Measurements from ENCODE around the gene CHMP5.
A peak's percentile ranks its signal among the peaks of the same experiment; 100 is the strongest.

Gene CHMP5

GRCh38 chr9:33306037-33306436 is 41.2 kb downstream of the CHMP5 start:
- Histone ChIP-seq H3K79me2 (ENCODE audit: control insufficient read depth, insufficient read depth, low read length, poor library complexity) (no peaks in the 10 kb centered on the region), H3K18ac (ENCODE audit: low read length) (no peak overlapping the region), H3K27me3 (ENCODE audit: insufficient read depth, low read length) (no peaks in the 10 kb centered on the region), H3K79me1 (ENCODE audit: low read length) (no peaks in the 10 kb centered on the region), H3K9me3 (ENCODE audit: insufficient read depth, low read depth, low read length) (no peaks in the 10 kb centered on the region), H3K36me3 (ENCODE audit: control insufficient read depth in 1 of 2, insufficient read depth in 2 of 2, low read length in 2 of 2) (peaks cover 26 to 55% of the 10 kb centered on the region in 2 experiments), H4K12ac (ENCODE audit: low read depth, low read length) (no peak overlapping the region), H3K4ac (ENCODE audit: low read depth, low read length) (no peak overlapping the region), H3K4me1 (ENCODE audit: control insufficient read depth in 1 of 2, insufficient read depth in 2 of 2, low read length in 2 of 2) (peaks cover 0 to 5% of the 10 kb centered on the region in 2 experiments), H2BK12ac (ENCODE audit: low read length) (no peak overlapping the region), H3K27ac (ENCODE audit: low read depth, low read length) (no peak overlapping the region), H2AFZ (ENCODE audit: insufficient read depth, low read length, poor library complexity) (no peak overlapping the region), H3K4me3 (ENCODE audit: low read depth, low read length) (no peak overlapping the region), H3K9ac (ENCODE audit: low read length) (no peak overlapping the region), H4K91ac (ENCODE audit: low read depth, low read length) (no peak overlapping the region), H2BK120ac (ENCODE audit: insufficient read depth, low read length, poor library complexity) (no peak overlapping the region), H4K8ac (ENCODE audit: low read depth, low read length) (no peak overlapping the region), H2BK5ac (ENCODE audit: low read depth, low read length, poor library complexity) (no peak overlapping the region), H2AK5ac (ENCODE audit: low read length) (no peak overlapping the region), H3K4me2 (ENCODE audit: low read length) (no peak overlapping the region), H3K23ac (ENCODE audit: low read length) (no peak overlapping the region), H3K14ac (ENCODE audit: low read length) (no peak overlapping the region)
- DNase-seq, result peak; percentile 48 to 65
- no CpG with 5 or more reads among the region's 3 CpGs for WGBS (ENCODE audit: extremely low coverage, insufficient coverage, insufficient read length)

- no peak overlapping the region for H2BK12ac ChIP-seq (ENCODE audit: low read length)
- H2BK5ac ChIP-seq (ENCODE audit: low read depth, low read length, poor library complexity), result no peak overlapping the region
- H3K27ac ChIP-seq (ENCODE audit: low read depth, low read length), result no peak overlapping the region
- H4K91ac ChIP-seq (ENCODE audit: low read depth, low read length), result no peak overlapping the region
- no peaks in the 10 kb centered on the region for H3K27me3 ChIP-seq (ENCODE audit: insufficient read depth, low read length)
- H3K4me2 ChIP-seq (ENCODE audit: low read length), result no peak overlapping the region
- no peak overlapping the region for H2AK5ac ChIP-seq (ENCODE audit: low read length)
- peak; percentile 91 to 94 for DNase-seq
- H3K9me3 ChIP-seq (ENCODE audit: insufficient read depth, low read depth, low read length), result no peaks in the 10 kb centered on the region
- no peak overlapping the region for H4K8ac ChIP-seq (ENCODE audit: low read depth, low read length)
- no peak overlapping the region for H3K18ac ChIP-seq (ENCODE audit: low read length)
- no peak overlapping the region for H2BK120ac ChIP-seq (ENCODE audit: insufficient read depth, low read length, poor library complexity)
- no peak overlapping the region for H3K4me3 ChIP-seq (ENCODE audit: low read depth, low read length)
- peaks cover 28 to 56% of the 10 kb centered on the region in 2 experiments for H3K36me3 ChIP-seq (ENCODE audit: control insufficient read depth in 1 of 2, insufficient read depth in 2 of 2, low read length in 2 of 2)
- no peak overlapping the region for H4K12ac ChIP-seq (ENCODE audit: low read depth, low read length)
- H3K4ac ChIP-seq (ENCODE audit: low read depth, low read length), result no peak overlapping the region
- WGBS (ENCODE audit: extremely low coverage, insufficient coverage, insufficient read length), result no CpG with 5 or more reads among the region's 1 CpG
- H3K79me2 ChIP-seq (ENCODE audit: control insufficient read depth, insufficient read depth, low read length, poor library complexity), result no peaks in the 10 kb centered on the region
- H3K23ac ChIP-seq (ENCODE audit: low read length), result no peak overlapping the region
- no peak overlapping the region for H3K9ac ChIP-seq (ENCODE audit: low read length)
- no peak overlapping the region for H3K14ac ChIP-seq (ENCODE audit: low read length)
- H3K79me1 ChIP-seq (ENCODE audit: low read length), result no peaks in the 10 kb centered on the region
- no peak overlapping the region for H2AFZ ChIP-seq (ENCODE audit: insufficient read depth, low read length, poor library complexity)
- H3K4me1 ChIP-seq (ENCODE audit: control insufficient read depth in 1 of 2, insufficient read depth in 2 of 2, low read length in 2 of 2), result peaks cover 0 to 5% of the 10 kb centered on the region in 2 experiments
Measured at GRCh38 chr9:33307067-33307466, 42.2 kb downstream of the CHMP5 start.

GRCh38 chr9:33309903-33310302 is 45.1 kb downstream of the CHMP5 start:
- no peak overlapping the region for H4K8ac ChIP-seq (ENCODE audit: low read depth, low read length)
- no CpG with 5 or more reads among the region's 1 CpG for WGBS (ENCODE audit: extremely low coverage, insufficient coverage, insufficient read length)
- no peaks in the 10 kb centered on the region for H3K79me2 ChIP-seq (ENCODE audit: control insufficient read depth, insufficient read depth, low read length, poor library complexity)
- H2BK5ac ChIP-seq (ENCODE audit: low read depth, low read length, poor library complexity), result no peak overlapping the region
- H3K4ac ChIP-seq (ENCODE audit: low read depth, low read length), result no peak overlapping the region
- no peak overlapping the region for H4K91ac ChIP-seq (ENCODE audit: low read depth, low read length)
- peaks cover 0 to 5% of the 10 kb centered on the region in 2 experiments for H3K4me1 ChIP-seq (ENCODE audit: control insufficient read depth in 1 of 2, insufficient read depth in 2 of 2, low read length in 2 of 2)
- no peak overlapping the region for H2BK12ac ChIP-seq (ENCODE audit: low read length)
- H3K27me3 ChIP-seq (ENCODE audit: insufficient read depth, low read length), result no peaks in the 10 kb centered on the region
- H3K4me2 ChIP-seq (ENCODE audit: low read length), result no peak overlapping the region
- no peak overlapping the region for H3K14ac ChIP-seq (ENCODE audit: low read length)
- no peak overlapping the region for H3K4me3 ChIP-seq (ENCODE audit: low read depth, low read length)
- no peak overlapping the region for H3K23ac ChIP-seq (ENCODE audit: low read length)
- no peak overlapping the region for H2AFZ ChIP-seq (ENCODE audit: insufficient read depth, low read length, poor library complexity)
- no peak overlapping the region for H3K9ac ChIP-seq (ENCODE audit: low read length)
- H2AK5ac ChIP-seq (ENCODE audit: low read length), result no peak overlapping the region
- no peak overlapping the region for H2BK120ac ChIP-seq (ENCODE audit: insufficient read depth, low read length, poor library complexity)
- DNase-seq, result no peak
- no peak overlapping the region for H3K18ac ChIP-seq (ENCODE audit: low read length)
- no peak overlapping the region for H4K12ac ChIP-seq (ENCODE audit: low read depth, low read length)
- H3K9me3 ChIP-seq (ENCODE audit: insufficient read depth, low read depth, low read length), result no peaks in the 10 kb centered on the region
- H3K36me3 ChIP-seq (ENCODE audit: control insufficient read depth in 1 of 2, insufficient read depth in 2 of 2, low read length in 2 of 2), result peaks cover 41 to 61% of the 10 kb centered on the region in 2 experiments
- H3K27ac ChIP-seq (ENCODE audit: low read depth, low read length), result no peak overlapping the region
- H3K79me1 ChIP-seq (ENCODE audit: low read length), result no peaks in the 10 kb centered on the region

- peaks cover 0 to 5% of the 10 kb centered on the region in 2 experiments for H3K4me1 ChIP-seq (ENCODE audit: control insufficient read depth in 1 of 2, insufficient read depth in 2 of 2, low read length in 2 of 2)
- H3K9me3 ChIP-seq (ENCODE audit: insufficient read depth, low read depth, low read length), result no peaks in the 10 kb centered on the region
- H3K79me1 ChIP-seq (ENCODE audit: low read length), result no peaks in the 10 kb centered on the region
- no peak overlapping the region for H3K27ac ChIP-seq (ENCODE audit: low read depth, low read length)
- H3K4me2 ChIP-seq (ENCODE audit: low read length), result no peak overlapping the region
- DNase-seq, result no peak
- no peak overlapping the region for H2BK120ac ChIP-seq (ENCODE audit: insufficient read depth, low read length, poor library complexity)
- no peak overlapping the region for H3K23ac ChIP-seq (ENCODE audit: low read length)
- no peaks in the 10 kb centered on the region for H3K79me2 ChIP-seq (ENCODE audit: control insufficient read depth, insufficient read depth, low read length, poor library complexity)
- no peak overlapping the region for H2BK5ac ChIP-seq (ENCODE audit: low read depth, low read length, poor library complexity)
- no peak overlapping the region for H3K14ac ChIP-seq (ENCODE audit: low read length)
- no peak overlapping the region for H2AK5ac ChIP-seq (ENCODE audit: low read length)
- no peak overlapping the region for H3K18ac ChIP-seq (ENCODE audit: low read length)
- H3K4me3 ChIP-seq (ENCODE audit: low read depth, low read length), result no peak overlapping the region
- no peak overlapping the region for H4K12ac ChIP-seq (ENCODE audit: low read depth, low read length)
- no peak overlapping the region for H3K9ac ChIP-seq (ENCODE audit: low read length)
- H2AFZ ChIP-seq (ENCODE audit: insufficient read depth, low read length, poor library complexity), result no peak overlapping the region
- H3K36me3 ChIP-seq (ENCODE audit: control insufficient read depth in 1 of 2, insufficient read depth in 2 of 2, low read length in 2 of 2), result peaks cover 47 to 60% of the 10 kb centered on the region in 2 experiments
- H3K27me3 ChIP-seq (ENCODE audit: insufficient read depth, low read length), result no peaks in the 10 kb centered on the region
- no peak overlapping the region for H2BK12ac ChIP-seq (ENCODE audit: low read length)
- WGBS (ENCODE audit: extremely low coverage, insufficient coverage, insufficient read length), result no CpG with 5 or more reads among the region's 2 CpGs
- no peak overlapping the region for H4K8ac ChIP-seq (ENCODE audit: low read depth, low read length)
- no peak overlapping the region for H3K4ac ChIP-seq (ENCODE audit: low read depth, low read length)
- H4K91ac ChIP-seq (ENCODE audit: low read depth, low read length), result no peak overlapping the region
Measured at GRCh38 chr9:33310748-33311147, 45.9 kb downstream of the CHMP5 start.
